GM18867 (cell line): ENCODE measurements around the gene WDR18.

Experiments
- ATAC-seq: cut with Tn5 transposase; IDR thresholded peaks from one replicate; pipeline ENCODE4 v1.9.1; 2021; ENCODE audit warnings: mild to moderate bottlenecking, moderate library complexity; ENCODE audit not compliant: unreplicated experiment

WDR18 gene

DNA sequence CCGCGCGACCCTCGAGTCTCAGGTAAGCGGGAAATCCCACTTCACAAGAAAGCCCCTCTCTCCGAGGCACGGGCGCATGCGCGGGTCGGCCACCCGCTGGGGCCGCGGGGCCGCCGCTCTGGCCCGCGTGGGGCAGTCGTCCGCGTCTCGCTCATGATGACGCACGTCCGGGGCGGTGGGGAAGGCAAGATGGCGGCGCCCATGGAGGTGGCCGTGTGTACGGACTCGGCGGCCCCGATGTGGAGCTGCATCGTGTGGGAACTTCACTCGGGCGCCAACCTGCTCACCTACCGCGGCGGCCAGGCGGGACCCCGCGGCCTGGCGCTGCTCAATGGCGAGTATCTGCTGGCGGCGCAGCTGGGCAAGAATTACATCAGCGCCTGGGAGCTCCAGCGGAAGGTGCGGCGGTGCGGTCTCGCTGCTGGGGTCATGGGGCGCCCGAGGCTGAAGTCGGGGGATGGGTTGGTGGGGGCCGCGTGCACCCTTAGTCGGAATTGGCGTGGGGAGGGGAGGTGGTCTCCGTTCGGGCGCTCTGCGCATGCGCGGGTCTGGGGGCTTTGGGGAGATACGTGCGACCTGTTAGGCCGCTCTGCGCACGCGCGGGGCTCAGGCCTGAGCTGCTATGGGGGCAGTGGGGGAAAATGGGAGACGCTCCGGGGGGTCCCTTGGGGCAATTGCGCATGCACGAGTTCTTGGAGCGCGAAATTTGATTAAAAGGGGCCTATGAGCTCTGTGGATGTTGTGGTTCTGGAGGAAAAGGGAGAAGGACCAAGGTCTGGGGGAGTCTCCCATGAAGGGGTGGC, at the start of gene WDR18:
Gene WDR18, plus strand, starts transcription at position 181 of the 803 bp plus-strand sequence. Its CDS starts 9 bp downstream, at position 190.
- ATAC-seq: peak; percentile 79

GRCh38 chr19:934865-935479, 49.2 kb upstream of the WDR18 start:
- no peak for ATAC-seq

DNA sequence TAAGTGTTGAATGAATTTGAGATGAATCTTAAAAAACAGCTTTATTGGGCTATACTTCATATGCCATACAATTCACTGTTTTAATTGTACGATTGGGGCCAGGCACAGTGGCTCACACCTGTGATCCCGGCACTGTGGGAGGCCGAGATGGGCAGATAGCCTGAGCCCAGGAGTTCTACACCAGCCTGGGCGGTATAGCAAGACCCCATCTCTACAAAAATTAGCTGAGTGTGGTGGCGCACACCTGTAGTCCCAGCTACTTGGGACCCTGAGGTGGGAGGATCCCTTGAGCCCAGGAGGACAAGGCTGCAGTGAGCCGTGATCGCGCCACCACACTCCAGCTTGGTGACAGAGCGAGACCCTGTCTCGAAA, 48.0 kb upstream of the WDR18 start:
- ATAC-seq: no peak

DNA sequence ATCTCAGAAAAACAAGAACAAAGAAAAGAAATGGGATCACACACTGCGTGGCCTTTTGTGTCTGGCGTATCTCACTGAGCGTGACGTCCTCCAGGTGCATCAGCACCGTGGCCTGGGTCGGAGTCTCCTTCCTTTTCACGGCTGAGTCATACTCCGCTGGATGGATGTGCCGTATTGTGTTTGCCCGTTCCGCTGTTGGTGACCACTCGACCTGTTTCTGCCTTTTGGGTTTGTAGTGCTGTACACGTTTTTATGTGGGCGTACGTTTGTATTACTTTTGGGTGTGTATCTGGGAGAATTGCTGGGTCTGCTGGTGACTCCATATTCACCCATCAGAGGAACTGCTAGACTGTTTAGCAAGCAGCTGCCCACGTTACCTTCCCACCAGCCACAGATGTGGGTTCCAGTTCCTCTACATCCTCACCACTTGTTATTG, 46.9 kb upstream of the WDR18 start:
- ATAC-seq: no peak

DNA sequence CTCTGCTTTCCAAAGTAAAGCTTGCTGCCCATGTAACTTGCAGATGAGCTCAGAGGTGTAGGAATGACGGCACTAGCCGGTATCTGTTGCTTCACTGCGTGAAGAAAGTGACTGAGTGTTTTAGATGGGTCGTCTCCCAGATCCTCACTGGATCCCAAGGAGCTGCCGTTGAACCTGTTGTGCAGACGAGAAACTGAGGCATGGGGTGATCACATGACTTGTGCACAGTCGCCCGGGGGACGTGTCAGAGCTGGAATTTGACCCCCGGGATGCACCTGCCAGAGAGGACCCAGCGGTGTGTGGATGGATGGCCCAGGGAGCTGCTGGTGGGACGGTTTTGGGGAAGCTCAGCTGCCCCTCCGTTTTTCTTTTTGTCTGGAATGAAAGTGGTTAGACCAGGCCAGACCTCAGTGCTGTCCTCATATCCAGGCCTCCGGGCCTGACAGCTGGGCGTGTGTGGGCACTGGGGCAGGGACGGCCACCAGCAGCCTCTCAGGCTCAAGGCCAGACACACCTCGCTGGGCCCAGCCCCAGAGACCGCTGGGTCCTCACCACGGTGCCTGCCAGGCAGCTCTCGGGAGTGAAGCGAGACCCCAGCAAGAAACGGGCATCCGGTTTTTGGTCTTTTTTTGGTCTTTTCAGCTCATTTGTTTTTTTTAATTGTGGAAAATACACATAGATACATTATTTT, 45.8 kb upstream of the WDR18 start:
- ATAC-seq: no peak

DNA sequence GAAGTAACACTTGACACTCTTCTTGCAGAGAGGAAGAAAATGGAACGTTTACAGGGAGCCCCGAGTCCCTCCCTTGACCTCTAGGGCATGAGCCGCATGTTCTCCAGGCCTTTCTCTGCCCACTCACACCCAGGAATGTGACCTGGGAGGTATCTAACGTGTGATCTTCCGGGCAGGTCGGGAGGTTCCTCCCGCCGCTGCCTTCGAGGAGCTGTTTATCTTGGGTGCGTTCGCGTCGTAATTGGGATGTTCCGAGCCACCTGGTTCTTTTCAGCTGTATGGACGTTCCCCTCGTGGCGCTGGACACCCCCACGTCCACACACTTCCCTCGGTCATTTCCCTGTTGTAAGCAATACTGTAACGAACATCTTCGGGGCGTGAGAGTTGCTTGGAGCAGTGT, 44.7 kb upstream of the WDR18 start:
- ATAC-seq: no peak

GRCh38 chr19:939922-940321, 44.2 kb upstream of the WDR18 start:
- no peak for ATAC-seq

GRCh38 chr19:940591-941291, 43.4 kb upstream of the WDR18 start:
- peak; percentile 40 for ATAC-seq

- no peak for ATAC-seq
Measured at GRCh38 chr19:941292-942132, 42.6 kb upstream of the WDR18 start.

- no peak for ATAC-seq
Measured at GRCh38 chr19:942133-942645, 42.0 kb upstream of the WDR18 start.

- ATAC-seq: no peak
Measured at GRCh38 chr19:943551-944170, 40.5 kb upstream of the WDR18 start.

DNA sequence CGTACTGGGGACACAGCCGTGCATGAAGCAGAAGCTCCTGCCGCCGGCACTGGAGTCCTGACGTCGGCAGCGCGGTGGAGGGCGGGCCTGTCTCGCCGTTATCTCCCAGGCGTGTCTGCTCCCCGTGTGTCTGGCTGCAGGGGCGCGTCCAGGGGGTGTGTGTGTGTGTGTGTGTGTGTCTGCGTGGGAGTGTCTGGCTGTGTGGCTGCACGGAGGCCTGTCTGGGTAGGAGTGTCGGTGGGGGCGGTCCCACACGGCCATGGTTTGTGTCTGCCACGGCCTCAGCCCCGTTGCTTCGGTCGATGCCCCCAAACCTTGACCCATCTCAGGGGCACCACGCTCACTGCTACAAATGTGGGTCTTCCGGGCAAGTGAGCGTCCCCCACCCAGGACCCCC, 40.0 kb upstream of the WDR18 start:
- ATAC-seq: no peak

- no peak for ATAC-seq
Measured at GRCh38 chr19:944663-945241, 39.4 kb upstream of the WDR18 start.

- ATAC-seq: no peak
Measured at GRCh38 chr19:945401-946252, 38.5 kb upstream of the WDR18 start.

GRCh38 chr19:947090-947706, 36.9 kb upstream of the WDR18 start:
- ATAC-seq: peak; percentile 18

DNA sequence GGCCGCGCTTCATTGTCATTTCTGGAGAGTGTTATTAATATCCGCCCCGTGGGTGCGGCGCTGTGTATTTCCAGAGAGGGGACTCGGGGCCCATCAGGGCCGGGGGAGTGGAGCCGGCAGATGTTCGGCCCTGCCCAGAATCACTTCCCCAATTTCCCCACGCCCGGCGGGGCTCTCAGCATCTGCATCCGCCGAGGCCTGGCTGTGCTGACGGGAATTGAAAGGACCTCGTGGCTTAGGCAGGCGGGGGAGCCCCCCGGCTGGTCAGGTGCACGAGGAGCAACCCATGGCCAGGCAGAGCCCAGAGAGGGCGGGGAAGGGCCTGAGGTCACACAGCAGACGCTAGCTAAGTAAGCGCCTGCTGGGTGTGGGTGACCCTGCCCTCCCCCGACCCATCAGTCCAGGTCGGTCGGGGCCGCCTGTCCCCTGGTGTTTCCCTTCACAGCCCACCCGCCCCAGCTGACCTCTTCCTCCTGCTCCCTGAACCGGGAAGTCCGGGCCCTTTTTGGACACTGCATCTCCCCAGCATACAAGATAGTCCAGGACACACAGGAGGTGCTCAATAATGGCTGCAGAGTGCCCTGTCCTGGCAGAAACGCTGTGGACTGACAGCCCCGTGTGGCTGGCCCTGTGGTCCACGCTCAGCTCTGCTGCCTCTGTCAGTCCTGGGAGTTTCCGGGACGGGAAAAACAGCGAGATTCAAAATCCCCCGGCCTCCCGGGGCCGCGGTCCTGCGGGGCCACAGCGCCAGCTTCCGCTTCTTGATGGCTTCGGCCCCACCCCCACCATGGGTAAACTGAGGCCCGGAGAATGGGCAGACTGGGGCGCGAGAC, 36.2 kb upstream of the WDR18 start:
- peak; percentile 64 for ATAC-seq

- ATAC-seq: no peak
Measured at GRCh38 chr19:948842-949496, 35.2 kb upstream of the WDR18 start.
